Right atrium auricular region (tissue), 2 donors: ENCODE data around the gene SLC2A9. TPM values are rescaled to one million over a fixed set of nuclear protein-coding genes. Genes with fewer than 3 reads are reported as not detected.
A peak's percentile ranks its signal among the peaks of the same experiment; 100 is the strongest.

ENCODE experiments used
- DNase-seq: peaks from one replicate; pipeline ENCODE4 v3.0.0-alpha.2; 2019; ENCODE audit warnings: low spot score
- H3K27ac ChIP-seq, 2 donors: fragments of 200-600 bp; sonication (generic); 1 replicate in 1 of 2; 2 replicates in 1 of 2; pipeline ENCODE4 v1.5.1; 2016 to 2019
- H3K27me3 ChIP-seq, 2 donors: fragments of 200-600 bp; sonication (generic); one replicate each; pipeline versions ENCODE4 v1.5.1 to v1.6.0; 2017 to 2019
- H3K36me3 ChIP-seq: fragments of 200-600 bp; sonication (generic); one replicate; pipeline ENCODE4 v1.5.1; 2016
- H3K4me1 ChIP-seq, 2 donors: fragments of 200-600 bp; sonication (generic); one replicate each; pipeline versions ENCODE4 v1.5.1 to v1.6.0; 2017 to 2019
- H3K4me3 ChIP-seq, 2 donors: fragments of 200-600 bp; sonication (generic); 1 replicate in 1 of 2; 2 replicates in 1 of 2; pipeline ENCODE4 v1.5.1; 2017 to 2019; ENCODE audit warnings: mild to moderate bottlenecking in 1 of 2, moderate library complexity in 1 of 2
- H3K9me3 ChIP-seq, 2 donors: fragments of 200-600 bp; sonication (generic); one replicate each; pipeline ENCODE4 v1.5.1; 2019
- CTCF ChIP-seq, 2 donors: fragments of 200-600 bp; sonication (generic); IDR thresholded peaks; one replicate each; pipeline ENCODE4 v1.5.1; 2019; ENCODE audit warnings: antibody characterized with exemption in 2 of 2
- total RNA-seq, 2 donors: library from RNA; depleted of rRNA; stranded (reverse); fragments of >200 nt; gene quantifications; one replicate each; pipeline ENCODE4 v1.1.0, GENCODE V29; 2016

SLC2A9 gene
- total RNA-seq, 2 donors from 2014 or later: 3.5 to 5.8 TPM

DNA sequence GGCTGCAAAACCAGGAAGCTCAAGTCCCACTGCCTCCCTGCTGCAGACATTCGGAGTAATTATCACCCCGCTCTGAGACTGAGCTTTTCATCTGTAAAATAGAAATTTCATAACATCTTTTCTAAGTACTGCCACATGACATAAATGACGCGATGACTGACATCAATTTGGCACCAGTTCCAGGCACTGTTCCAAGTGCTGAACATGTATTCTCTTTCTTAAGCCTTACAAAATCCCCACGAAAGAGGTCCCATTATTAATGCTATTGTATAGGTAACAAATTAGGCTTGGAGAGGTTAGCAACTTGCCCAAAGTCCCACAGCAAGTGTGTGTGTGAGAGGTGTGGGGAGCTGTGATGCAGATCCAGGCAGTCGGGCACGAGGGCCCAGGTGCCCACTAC lies 56.4 kb downstream of the SLC2A9 start:
- no peak for DNase-seq
- H3K4me3 ChIP-seq: no peak overlapping the region
- no peak for TF ChIP-seq CTCF (IDR thresholded peaks at IDR 0.05)
- H3K9me3 ChIP-seq: no peaks in the 10 kb centered on the region
- H3K4me1 ChIP-seq: no peaks in the 10 kb centered on the region
- no peak overlapping the region for H3K27ac ChIP-seq
- H3K36me3 ChIP-seq: no peaks in the 10 kb centered on the region
- H3K27me3 ChIP-seq: no peaks in the 10 kb centered on the region

- Histone ChIP-seq H3K4me3 (no peak overlapping the region), H3K27me3 (no peaks in the 10 kb centered on the region), H3K27ac (no peak overlapping the region), H3K9me3 (no peaks in the 10 kb centered on the region), H3K36me3 (no peaks in the 10 kb centered on the region), H3K4me1 (no peaks in the 10 kb centered on the region)
- no peak for TF ChIP-seq CTCF (IDR thresholded peaks at IDR 0.05)
- no peak for DNase-seq
Measured at GRCh38 chr4:9963328-9963727, 58.0 kb downstream of the SLC2A9 start.

- no peak for TF ChIP-seq CTCF (IDR thresholded peaks at IDR 0.05)
- DNase-seq: no peak
Measured at GRCh38 chr4:9962611-9963314, 58.5 kb downstream of the SLC2A9 start.

DNA sequence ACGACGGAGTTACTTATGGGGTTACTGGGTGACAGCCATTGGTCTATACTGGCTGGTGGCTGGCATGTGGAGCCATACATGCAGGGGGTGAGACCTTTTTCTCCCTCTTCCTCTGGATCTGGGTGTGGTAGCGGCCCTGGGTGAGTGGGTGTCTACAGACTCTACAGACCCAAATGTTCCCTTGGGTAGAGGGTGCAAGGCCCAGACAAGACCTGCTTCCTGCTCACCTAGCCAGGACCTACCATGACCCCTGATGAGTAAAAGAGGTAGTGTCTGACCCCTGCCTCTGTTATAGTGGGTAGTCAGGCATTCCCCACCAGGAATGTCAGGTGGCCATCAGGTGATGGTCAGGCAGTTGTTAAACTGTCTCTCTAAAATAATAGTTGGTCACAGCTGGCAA lies 66.8 kb downstream of the SLC2A9 start:
- no peak for TF ChIP-seq CTCF (IDR thresholded peaks at IDR 0.05)
- no peak overlapping the region for H3K27ac ChIP-seq
- DNase-seq: peak; percentile 28
- no peaks in the 10 kb centered on the region for H3K27me3 ChIP-seq
- no peaks in the 10 kb centered on the region for H3K4me1 ChIP-seq
- H3K9me3 ChIP-seq: no peaks in the 10 kb centered on the region
- no peaks in the 10 kb centered on the region for H3K36me3 ChIP-seq
- no peak overlapping the region for H3K4me3 ChIP-seq

More at GRCh38 chr4:9962611-9963314, 58.5 kb downstream of the SLC2A9 start:
- Histone ChIP-seq H3K36me3 (no peaks in the 10 kb centered on the region), H3K27ac (no peak overlapping the region), H3K4me1 (no peaks in the 10 kb centered on the region), H3K4me3 (no peak overlapping the region), H3K9me3 (no peaks in the 10 kb centered on the region), H3K27me3 (no peaks in the 10 kb centered on the region)

DNA sequence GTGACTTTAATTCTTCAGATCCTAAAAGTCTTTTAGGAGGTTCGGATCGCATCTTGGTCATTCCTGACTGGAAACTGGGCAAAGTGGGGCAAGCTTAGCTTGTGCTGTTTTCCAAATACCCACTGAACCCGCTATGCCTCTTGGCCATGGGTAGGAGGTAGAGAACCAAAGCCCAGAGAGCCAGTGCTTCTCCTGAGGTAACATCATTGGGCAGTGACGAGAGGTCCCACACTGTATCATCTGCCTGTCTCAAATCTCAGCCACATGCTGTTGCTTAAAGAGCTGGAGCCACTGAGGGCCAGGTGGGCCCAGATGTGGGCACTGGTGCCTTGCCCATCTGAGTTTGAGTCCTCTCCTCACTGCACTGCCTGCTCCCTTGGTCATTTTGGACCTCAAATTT lies 68.2 kb downstream of the SLC2A9 start:
- no peaks in the 10 kb centered on the region for H3K4me1 ChIP-seq
- H3K36me3 ChIP-seq: no peaks in the 10 kb centered on the region
- H3K27me3 ChIP-seq: no peaks in the 10 kb centered on the region
- no peaks in the 10 kb centered on the region for H3K9me3 ChIP-seq
- H3K27ac ChIP-seq: no peak overlapping the region
- peak; percentile 46 for DNase-seq
- H3K4me3 ChIP-seq: no peak overlapping the region
- no peak for TF ChIP-seq CTCF (IDR thresholded peaks at IDR 0.05)

DNA sequence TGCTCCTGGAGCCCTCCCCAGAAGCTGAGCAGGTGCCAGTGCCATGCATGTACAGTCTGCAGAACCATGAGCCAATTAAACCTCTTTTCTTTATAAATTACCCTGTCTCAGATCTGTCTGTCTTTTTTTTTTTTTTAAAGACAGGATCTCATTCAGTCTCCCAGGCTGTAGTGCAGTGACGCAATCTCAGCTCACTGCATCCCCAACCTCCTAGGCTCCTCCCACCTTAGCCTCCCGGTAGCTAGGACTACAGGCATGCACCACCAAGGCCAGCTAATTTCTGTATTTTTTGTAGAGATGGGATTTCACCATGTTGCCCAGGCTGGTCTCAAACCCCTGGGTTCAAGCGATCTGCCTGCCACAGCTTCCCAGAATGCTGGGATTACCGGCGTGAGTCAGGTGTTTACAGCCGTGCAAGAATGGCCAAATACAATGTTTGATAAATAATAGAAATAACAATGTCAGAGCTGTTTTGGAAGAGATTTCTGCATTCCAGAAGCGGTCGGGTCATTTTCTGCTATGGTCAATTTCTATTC lies 68.8 kb downstream of the SLC2A9 start:
- no peak for TF ChIP-seq CTCF (IDR thresholded peaks at IDR 0.05)
- DNase-seq: peak; percentile 28
- no peaks in the 10 kb centered on the region for H3K27me3 ChIP-seq
- H3K9me3 ChIP-seq: no peaks in the 10 kb centered on the region
- H3K4me3 ChIP-seq: no peak overlapping the region
- no peaks in the 10 kb centered on the region for H3K36me3 ChIP-seq
- peaks cover 0 to 4% of the 10 kb centered on the region in 2 donors for H3K4me1 ChIP-seq
- no peak overlapping the region for H3K27ac ChIP-seq
